ENCODE results near the gene KLHL33. TPM values are rescaled to one million over a fixed set of nuclear protein-coding genes. Genes with fewer than 3 reads are reported as not detected.

Gene KLHL33
- total and polyA plus RNA-seq, 10 of the 15 experiments (the other 5 are each of a cell fraction or from before 2014, with no cell fraction given): 0.01 to 0.16 (median 0.04) TPM; not detected in 5

DNA sequence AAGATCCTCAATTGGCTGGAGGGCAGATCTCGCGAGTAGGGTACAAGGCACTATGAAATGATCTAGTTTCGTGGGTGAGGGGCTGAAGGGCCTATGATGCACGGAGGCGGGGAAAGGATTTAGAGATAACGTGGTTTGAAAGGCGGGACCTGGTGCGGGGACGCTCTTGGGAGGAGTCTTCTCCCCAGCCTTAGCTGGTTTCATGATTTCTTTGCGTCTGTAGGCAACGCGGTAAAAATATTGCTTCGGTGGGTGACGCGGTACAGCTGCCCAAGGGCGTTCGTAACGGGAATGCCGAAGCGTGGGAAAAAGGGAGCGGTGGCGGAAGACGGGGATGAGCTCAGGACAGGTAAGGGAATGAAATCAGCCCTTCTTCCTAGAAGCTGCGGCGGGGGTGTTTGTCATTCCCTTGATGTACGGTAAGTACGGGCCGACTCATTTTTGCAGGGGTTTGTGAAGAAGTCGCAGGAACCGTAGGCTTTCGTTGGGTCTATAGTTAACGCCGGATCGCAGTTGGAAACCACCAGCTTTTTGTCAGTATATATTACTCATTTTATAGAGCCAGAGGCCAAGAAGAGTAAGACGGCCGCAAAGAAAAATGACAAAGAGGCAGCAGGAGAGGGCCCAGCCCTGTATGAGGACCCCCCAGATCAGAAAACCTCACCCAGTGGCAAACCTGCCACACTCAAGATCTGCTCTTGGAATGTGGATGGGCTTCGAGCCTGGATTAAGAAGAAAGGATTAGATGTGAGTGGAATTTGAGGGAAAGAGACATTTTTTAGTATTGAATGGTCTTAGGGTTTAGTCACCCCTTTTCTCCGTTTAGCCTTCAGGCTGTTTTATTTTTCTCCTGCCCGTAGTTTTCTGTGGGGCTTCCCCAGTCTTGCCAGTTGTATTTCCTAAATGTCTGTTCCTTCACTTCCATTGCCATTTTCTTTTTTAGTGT is 19.7 kb upstream of the KLHL33 start:
- TSS peak; percentile 93 for BruUV-seq (replicated peaks)
- RAD21 ChIA-PET (ENCODE audit: unreplicated experiment): interaction anchor here (0.6 to 2.9 kb wide), 10 partner anchors 14 to 1056 kb away, joined by 3 to 17 read pairs (median 4); partner anchors contain the start of genes PARP2, PNP and TEP1
- Histone ChIP-seq H3K4me2 (ENCODE audit: control insufficient read depth, insufficient read depth) (peak overlapping the region; percentile 43), H3K4me3 (peak overlapping the region; percentile 83), H3K4me1 (ENCODE audit: control insufficient read depth, insufficient read depth, low read length) (peaks cover 6% of the 10 kb centered on the region), H3K36me3 (ENCODE audit: control insufficient read depth in 2 of 2, insufficient read depth in 2 of 2, low read length in 1 of 2) (peaks cover 12 to 39% of the 10 kb centered on the region in 2 experiments), H3K79me2 (ENCODE audit: control insufficient read depth, insufficient read depth, low read length) (peaks cover 51% of the 10 kb centered on the region), H3K27me3 (replicated peaks in 1 of 2; ENCODE audit: control insufficient read depth in 2 of 2, insufficient read depth in 2 of 2, low read length in 1 of 2) (no peaks in the 10 kb centered on the region), H4K20me1 (ENCODE audit: control insufficient read depth, insufficient read depth) (no peaks in the 10 kb centered on the region), H2AFZ (ENCODE audit: control insufficient read depth, low read depth, low read length) (peak overlapping the region; percentile 84), H3K9me3 (replicated peaks; ENCODE audit: control insufficient read depth, insufficient read depth, low read length) (no peaks in the 10 kb centered on the region), H3K27ac (ENCODE audit: control insufficient read depth, insufficient read depth) (peak overlapping the region; percentile 98), H3K9ac (ENCODE audit: control insufficient read depth, insufficient read depth, low read length) (peak overlapping the region; percentile 84)
- SMC1A ChIA-PET (ENCODE audit: uncharacterized antibody, unreplicated experiment): interaction anchor here (0.9 to 3.0 kb wide), 13 partner anchors 17 to 128 kb away, joined by 3 to 27 read pairs (median 5); partner anchors contain the start of genes CCNB1IP1, PARP2 and TEP1
- WGBS (ENCODE audit: insufficient coverage, insufficient replicate concordance, low lambda C conversion rate, missing lambda C conversion rate): under 1% methylated on average over 38 of the region's 39 CpGs
- intact Hi-C loops (cut with micrococcal nuclease; ENCODE audit: unreplicated experiment) (loop anchor here (1.0 to 2.0 kb wide), 3 partner anchors 27 to 112 kb away; partner anchors contain the start of genes PARP2 and TEP1), in situ Hi-C loops (cut with MboI) (no loop called here)
- ATAC-seq (peak; percentile 80), DNase-seq (ENCODE audit: low read depth, low spot score) (no peak), FAIRE-seq (peak; percentile 38)
- POLR2A ChIA-PET: interaction anchor here (0.6 to 2.7 kb wide), 12 partner anchors 9 to 123 kb away, joined by 3 to 27 read pairs (median 5); partner anchors contain the start of genes CCNB1IP1, PARP2 and TEP1
- CTCF ChIA-PET: interaction anchor here (0.7 to 4.7 kb wide), 9 partner anchors 14 to 219 kb away, joined by 3 to 48 read pairs (median 4); partner anchors contain the start of genes CCNB1IP1 and TEP1
- no peak for TF ChIP-seq RAD21 (IDR thresholded peaks at IDR 0.05; ENCODE audit: insufficient read depth, low read depth, low read length)
- TF ChIP-seq EP300 (IDR thresholded peaks at IDR 0.05; ENCODE audit: borderline replicate concordance in 1 of 2, control insufficient read depth in 1 of 2, low read depth in 2 of 2, low read length in 2 of 2): no peak
- no peak for TF ChIP-seq MTA2 (IDR thresholded peaks at IDR 0.05; ENCODE audit: low read depth)
- TF ChIP-seq CREM (IDR thresholded peaks at IDR 0.05; ENCODE audit: low read depth): 0 out of 2 replicates have a peak, but pooled peaks have one; percentile 4
- TF ChIP-seq, protein P1, sequence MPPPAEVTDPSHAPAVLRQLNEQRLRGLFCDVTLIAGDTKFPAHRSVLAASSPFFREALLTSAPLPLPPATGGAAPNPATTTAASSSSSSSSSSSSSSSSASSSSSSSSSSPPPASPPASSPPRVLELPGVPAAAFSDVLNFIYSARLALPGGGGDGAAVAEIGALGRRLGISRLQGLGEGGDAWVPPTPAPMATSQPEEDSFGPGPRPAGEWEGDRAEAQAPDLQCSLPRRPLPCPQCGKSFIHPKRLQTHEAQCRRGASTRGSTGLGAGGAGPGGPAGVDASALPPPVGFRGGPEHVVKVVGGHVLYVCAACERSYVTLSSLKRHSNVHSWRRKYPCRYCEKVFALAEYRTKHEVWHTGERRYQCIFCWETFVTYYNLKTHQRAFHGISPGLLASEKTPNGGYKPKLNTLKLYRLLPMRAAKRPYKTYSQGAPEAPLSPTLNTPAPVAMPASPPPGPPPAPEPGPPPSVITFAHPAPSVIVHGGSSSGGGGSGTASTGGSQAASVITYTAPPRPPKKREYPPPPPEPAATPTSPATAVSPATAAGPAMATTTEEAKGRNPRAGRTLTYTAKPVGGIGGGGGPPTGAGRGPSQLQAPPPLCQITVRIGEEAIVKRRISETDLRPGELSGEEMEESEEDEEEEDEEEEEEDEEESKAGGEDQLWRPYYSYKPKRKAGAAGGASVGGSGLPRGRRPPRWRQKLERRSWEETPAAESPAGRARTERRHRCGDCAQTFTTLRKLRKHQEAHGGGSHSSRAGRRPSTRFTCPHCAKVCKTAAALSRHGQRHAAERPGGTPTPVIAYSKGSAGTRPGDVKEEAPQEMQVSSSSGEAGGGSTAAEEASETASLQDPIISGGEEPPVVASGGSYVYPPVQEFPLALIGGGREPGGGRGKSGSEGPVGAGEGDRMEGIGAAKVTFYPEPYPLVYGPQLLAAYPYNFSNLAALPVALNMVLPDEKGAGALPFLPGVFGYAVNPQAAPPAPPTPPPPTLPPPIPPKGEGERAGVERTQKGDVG (CRISPR knock-in tag; IDR thresholded peaks at IDR 0.05): no peak
- TF ChIP-seq, protein P2, sequence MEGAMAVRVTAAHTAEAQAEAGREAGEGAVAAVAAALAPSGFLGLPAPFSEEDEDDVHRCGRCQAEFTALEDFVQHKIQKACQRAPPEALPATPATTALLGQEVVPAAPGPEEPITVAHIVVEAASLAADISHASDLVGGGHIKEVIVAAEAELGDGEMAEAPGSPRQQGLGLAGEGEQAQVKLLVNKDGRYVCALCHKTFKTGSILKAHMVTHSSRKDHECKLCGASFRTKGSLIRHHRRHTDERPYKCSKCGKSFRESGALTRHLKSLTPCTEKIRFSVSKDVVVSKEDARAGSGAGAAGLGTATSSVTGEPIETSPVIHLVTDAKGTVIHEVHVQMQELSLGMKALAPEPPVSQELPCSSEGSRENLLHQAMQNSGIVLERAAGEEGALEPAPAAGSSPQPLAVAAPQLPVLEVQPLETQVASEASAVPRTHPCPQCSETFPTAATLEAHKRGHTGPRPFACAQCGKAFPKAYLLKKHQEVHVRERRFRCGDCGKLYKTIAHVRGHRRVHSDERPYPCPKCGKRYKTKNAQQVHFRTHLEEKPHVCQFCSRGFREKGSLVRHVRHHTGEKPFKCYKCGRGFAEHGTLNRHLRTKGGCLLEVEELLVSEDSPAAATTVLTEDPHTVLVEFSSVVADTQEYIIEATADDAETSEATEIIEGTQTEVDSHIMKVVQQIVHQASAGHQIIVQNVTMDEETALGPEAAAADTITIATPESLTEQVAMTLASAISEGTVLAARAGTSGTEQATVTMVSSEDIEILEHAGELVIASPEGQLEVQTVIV (IDR thresholded peaks at IDR 0.05; ENCODE audit: borderline replicate concordance, partially characterized antibody): no peak
- no peak for TF ChIP-seq NR2C1 (IDR thresholded peaks at IDR 0.05)
- TF ChIP-seq POLR2A (IDR thresholded peaks at IDR 0.05; ENCODE audit: low read depth, low read length): peak; percentile 1; the same call in 1 of the 2 replicates
- TF ChIP-seq KAT2A (conservative IDR thresholded peaks at IDR 0.05; ENCODE audit: control insufficient read depth, low read depth, low read length): no peak
- peak; percentile 54; the same call in 1 of the 2 replicates for TF ChIP-seq CREB1 (IDR thresholded peaks at IDR 0.05; ENCODE audit: low read depth)
- peak; percentile 54 for TF ChIP-seq POLR2AphosphoS5 (IDR thresholded peaks at IDR 0.05; ENCODE audit: low read length)
- no peak for TF ChIP-seq RCOR1 (conservative IDR thresholded peaks at IDR 0.05; ENCODE audit: low read depth, low read length)
- TF ChIP-seq SMAD1 (IDR thresholded peaks at IDR 0.05; ENCODE audit: low read depth, partially characterized antibody): peak; percentile 63
- TF ChIP-seq ZBED1 (IDR thresholded peaks at IDR 0.05; ENCODE audit: borderline replicate concordance): peak; percentile 15; the same call in 1 of the 2 replicates
- TF ChIP-seq ZNF24 (IDR thresholded peaks at IDR 0.05): no peak
- no peak for TF ChIP-seq ZSCAN29 (IDR thresholded peaks at IDR 0.05)

Data from GM12878 (cell line).